HepG2 (cell line): ENCODE measurements around the gene THUMPD1. TPM values are rescaled to one million over a fixed set of nuclear protein-coding genes. Genes with fewer than 3 reads are reported as not detected.
A peak's percentile ranks its signal among the peaks of the same experiment; 100 is the strongest.

Experiments
- AFF4 ChIP-seq: sonication (generic); formaldehyde crosslinking; IDR thresholded peaks from 2 replicates; pipeline ENCODE4 v1.4.0; 2020; ENCODE audit warnings: missing genetic modification reagents
- ARID4A ChIP-seq: sonication (generic); formaldehyde crosslinking; IDR thresholded peaks from 2 replicates; pipeline ENCODE4 v1.5.0; 2020; ENCODE audit warnings: mild to moderate bottlenecking, missing genetic modification reagents, borderline replicate concordance
- EED ChIP-seq: sonication (generic); formaldehyde crosslinking; IDR thresholded peaks from 2 replicates; pipeline ENCODE4 v1.5.0; 2020; ENCODE audit warnings: mild to moderate bottlenecking, missing genetic modification reagents
- KAT7 ChIP-seq: IDR thresholded peaks from 2 replicates; pipeline ENCODE4 v1.6.1; 2018; ENCODE audit warnings: borderline replicate concordance, missing compliant biosample characterization
- MED1 ChIP-seq: sonication (generic); formaldehyde crosslinking; IDR thresholded peaks from 2 replicates; pipeline ENCODE4 v1.4.0; 2020; ENCODE audit warnings: missing genetic modification reagents
- MIXL1 ChIP-seq: IDR thresholded peaks from 2 replicates; pipeline ENCODE4 v1.6.1; 2016
- NFYC ChIP-seq: IDR thresholded peaks from 2 replicates; pipeline ENCODE4 v1.6.1; 2016; ENCODE audit warnings: missing genetic modification reagents, missing compliant biosample characterization
- POLR2AphosphoS2 ChIP-seq: IDR thresholded peaks from 2 replicates; pipeline ENCODE4 v1.6.1; 2011; ENCODE audit warnings: low read depth, low read length, improper control_type of control experiment
- RAD21 ChIP-seq: fragments of 450-650 bp; formaldehyde crosslinking; IDR thresholded peaks from 2 replicates; pipeline ENCODE4 v1.5.0; 2020; ENCODE audit warnings: mild to moderate bottlenecking
- RXRB ChIP-seq: IDR thresholded peaks from 2 replicates; pipeline ENCODE4 v1.6.1; 2016; ENCODE audit warnings: borderline replicate concordance, missing genetic modification reagents, missing compliant biosample characterization
- SETDB1 ChIP-seq: sonication (generic); formaldehyde crosslinking; IDR thresholded peaks from 2 replicates; pipeline ENCODE4 v1.5.1; 2020; ENCODE audit warnings: missing genetic modification reagents, mild to moderate bottlenecking, borderline replicate concordance
- ZFX ChIP-seq: sonication (generic); formaldehyde crosslinking; IDR thresholded peaks from 2 replicates; pipeline ENCODE4 v1.4.0; 2020; ENCODE audit warnings: mild to moderate bottlenecking, low read depth, missing genetic modification reagents, moderate library complexity
- ZNF34 ChIP-seq: sonication (generic); formaldehyde crosslinking; IDR thresholded peaks from 2 replicates; pipeline ENCODE4 v1.4.0; 2020; ENCODE audit warnings: mild to moderate bottlenecking, missing genetic modification reagents, borderline replicate concordance
- ZNF564 ChIP-seq: sonication (generic); formaldehyde crosslinking; IDR thresholded peaks from 2 replicates; pipeline ENCODE4 v1.8.1; 2023; ENCODE audit warnings: mild to moderate bottlenecking, missing genetic modification reagents
- ZNF609 ChIP-seq: sonication (generic); formaldehyde crosslinking; IDR thresholded peaks from 2 replicates; pipeline ENCODE4 v1.4.0; 2020; ENCODE audit warnings: mild to moderate bottlenecking, missing genetic modification reagents, borderline replicate concordance
- polyA plus RNA-seq, 8 experiments: library from polyadenylated mRNA; depleted of rRNA in 3 of 8; stranded (reverse) in 7 of 8; unstranded in 1 of 8; fragments of >200 nt; fragmentation: Illumina TruSeq in 4 of 8; extraction: Trizol in 4 of 8; gene quantifications; 2 replicates each; pipeline versions ENCODE4 v1.2.1 to v1.2.3, GENCODE V29; 2011 to 2016; ENCODE audit warnings: low read depth in 4 of 8, missing spikeins in 1 of 8, mixed read lengths in 1 of 8; ENCODE audit not compliant: insufficient read depth in 1 of 8
- total RNA-seq, 5 experiments: library from RNA; depleted of rRNA; stranded (reverse); fragments of >200 nt; fragmentation: Illumina TruSeq; extraction: Trizol; gene quantifications; 2 replicates each; pipeline ENCODE4 v1.2.3, GENCODE V29; 2016; ENCODE audit warnings: low read depth in 1 of 5

The THUMPD1 gene
- total and polyA plus RNA-seq, 2 of the 13 experiments (the other 11 are each of a cell fraction or from before 2014, with no cell fraction given): 22.7 to 69.1 TPM

- TF ChIP-seq ZNF564 (CRISPR knock-in tag) (peak; percentile 80; the same call in 1 of the 2 replicates), ZNF34 (CRISPR knock-in tag) (no peak), MED1 (peak; percentile 94), NFYC (CRISPR knock-in tag) (peak; percentile 57; the same call in 1 of the 2 replicates), RAD21 (peak; percentile 66; the same call in 1 of the 2 replicates), KAT7 (CRISPR knock-in tag) (no peak; the same call in none of the 2 replicates), RXRB (CRISPR knock-in tag) (peak; percentile 82; the same call in 1 of the 2 replicates), SETDB1 (CRISPR knock-in tag) (no peak), MIXL1 (CRISPR knock-in tag) (peak; percentile 94), ARID4A (CRISPR knock-in tag) (peak; percentile 98), ZNF609 (CRISPR knock-in tag) (peak; percentile 71; the same call in 1 of the 2 replicates), AFF4 (CRISPR knock-in tag) (peak; percentile 77; the same call in 1 of the 2 replicates), ZFX (CRISPR knock-in tag) (peak; percentile 98), EED (CRISPR knock-in tag) (peak; percentile 73; the same call in 1 of the 2 replicates), POLR2AphosphoS2 (no peak; the same call in none of the 2 replicates)
Measured at GRCh38 chr16:20741554-20742285, at the start of gene THUMPD1 (continued).
